Uterus (tissue), 4 donors: ENCODE measurements around the gene SPDYE4. TPM values are rescaled to one million over a fixed set of nuclear protein-coding genes. Genes with fewer than 3 reads are reported as not detected.

Experiments used
- DNase-seq, 2 donors: peaks; one replicate each; pipeline ENCODE4 v3.0.0-alpha.2; 2019 to 2020
- H3K27ac ChIP-seq, 2 donors: fragments of 200-600 bp; sonication (generic); 1 replicate in 1 of 2; 2 replicates in 1 of 2; pipeline ENCODE4 v1.5.1; 2016 to 2018
- H3K27me3 ChIP-seq, 2 donors: fragments of 200-600 bp; sonication (generic); one replicate each; pipeline ENCODE4 v1.5.1; 2018 to 2019; ENCODE audit warnings: control low read depth in 1 of 2
- H3K36me3 ChIP-seq, 2 donors: fragments of 200-600 bp; sonication (generic); one replicate each; pipeline ENCODE4 v1.5.1; 2019; ENCODE audit warnings: control low read depth in 1 of 2
- H3K4me1 ChIP-seq, 2 donors: fragments of 200-600 bp; sonication (generic); one replicate each; pipeline ENCODE4 v1.5.1; 2018 to 2019; ENCODE audit warnings: control low read depth in 1 of 2
- H3K4me3 ChIP-seq, 2 donors: fragments of 200-600 bp; sonication (generic); 1 replicate in 1 of 2; 2 replicates in 1 of 2; pipeline ENCODE4 v1.5.1; 2018 to 2019; ENCODE audit warnings: mild to moderate bottlenecking in 1 of 2
- H3K9me3 ChIP-seq, 2 donors: fragments of 200-600 bp; sonication (generic); one replicate each; pipeline ENCODE4 v1.5.1; 2019; ENCODE audit warnings: control low read depth in 1 of 2
- CTCF ChIP-seq, 4 experiments: fragments of 200-600 bp in 2 of 4; fragments of 450-650 bp in 2 of 4; sonication (generic) in 2 of 4; IDR thresholded peaks; one replicate each; pipeline ENCODE4 v1.5.1; 2016 to 2019; ENCODE audit warnings: antibody characterized with exemption in 4 of 4, mild to moderate bottlenecking in 2 of 4, moderate library complexity in 1 of 4
- POLR2A ChIP-seq, 2 donors: fragments of 450-650 bp; IDR thresholded peaks; one replicate each; pipeline ENCODE4 v1.6.1; 2016; ENCODE audit warnings: antibody characterized with exemption in 2 of 2, mild to moderate bottlenecking in 1 of 2, moderate library complexity in 1 of 2
- intact Hi-C: fragments of 100-400 bp; cut with DNase I; formaldehyde crosslinking; loops from one replicate; pipeline ENCODE4 v1.15.1; 2023; ENCODE audit warnings: low total_unique reads
- total RNA-seq, 4 donors: library from RNA; depleted of rRNA in 3 of 4; stranded (reverse); fragments of >200 nt in 3 of 4; gene quantifications; one replicate each; pipeline versions ENCODE4 v1.1.0 to v1.2.4, GENCODE V29; 2014 to 2023
- donor health status: DM: yes; HTN: yes; CAD: no.

The SPDYE4 gene
- total RNA-seq, 4 donors from 2014 or later: not detected

DNA sequence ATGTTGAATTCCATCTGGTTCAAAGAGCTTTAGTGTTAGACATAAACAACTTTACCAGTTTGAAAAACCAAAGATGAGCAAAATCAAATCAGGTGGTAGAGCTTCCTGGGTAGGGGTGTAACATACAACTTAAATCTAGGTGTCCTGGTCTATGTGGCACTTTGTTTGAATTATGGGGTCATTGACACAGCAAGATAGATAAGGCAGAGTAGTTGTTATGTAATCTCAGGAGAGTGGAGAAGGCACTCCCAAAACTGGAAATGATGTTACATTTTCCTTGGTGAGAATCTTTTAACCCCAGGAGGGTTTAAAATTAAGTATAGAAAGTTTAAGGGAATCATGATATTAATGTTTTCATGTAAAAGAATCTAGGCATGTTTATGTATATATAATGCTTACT lies 45.6 kb downstream of the SPDYE4 start:
- Histone ChIP-seq H3K4me3 (no peak overlapping the region), H3K36me3 (no peaks in the 10 kb centered on the region), H3K27me3 (no peaks in the 10 kb centered on the region), H3K4me1 (peaks cover 0 to 6% of the 10 kb centered on the region in 2 donors), H3K9me3 (no peaks in the 10 kb centered on the region), H3K27ac (peak overlapping the region in 1 of 2 donors; percentile 18)
- no peak for TF ChIP-seq CTCF (IDR thresholded peaks at IDR 0.05)
- TF ChIP-seq POLR2A (IDR thresholded peaks at IDR 0.05): no peak
- DNase-seq: no peak
- intact Hi-C loops: no loop called here

GRCh38 chr17:8711291-8711690 lies 47.1 kb downstream of the SPDYE4 start:
- Histone ChIP-seq H3K4me1 (peaks cover 0 to 6% of the 10 kb centered on the region in 2 donors), H3K27ac (no peak overlapping the region), H3K4me3 (no peak overlapping the region), H3K9me3 (no peaks in the 10 kb centered on the region), H3K36me3 (no peaks in the 10 kb centered on the region), H3K27me3 (no peaks in the 10 kb centered on the region)
- no peak for DNase-seq
- TF ChIP-seq POLR2A (IDR thresholded peaks at IDR 0.05) (no peak), CTCF (IDR thresholded peaks at IDR 0.05) (no peak)
- intact Hi-C loops: no loop called here

GRCh38 chr17:8710813-8711212 lies 47.5 kb downstream of the SPDYE4 start:
- Histone ChIP-seq H3K9me3 (no peaks in the 10 kb centered on the region), H3K4me3 (no peak overlapping the region), H3K27me3 (no peaks in the 10 kb centered on the region), H3K27ac (no peak overlapping the region), H3K36me3 (no peaks in the 10 kb centered on the region), H3K4me1 (peaks cover 0 to 6% of the 10 kb centered on the region in 2 donors)
- no peak for DNase-seq
- TF ChIP-seq POLR2A (IDR thresholded peaks at IDR 0.05): no peak
- TF ChIP-seq CTCF (IDR thresholded peaks at IDR 0.05): no peak
- intact Hi-C loops: no loop called here

DNA sequence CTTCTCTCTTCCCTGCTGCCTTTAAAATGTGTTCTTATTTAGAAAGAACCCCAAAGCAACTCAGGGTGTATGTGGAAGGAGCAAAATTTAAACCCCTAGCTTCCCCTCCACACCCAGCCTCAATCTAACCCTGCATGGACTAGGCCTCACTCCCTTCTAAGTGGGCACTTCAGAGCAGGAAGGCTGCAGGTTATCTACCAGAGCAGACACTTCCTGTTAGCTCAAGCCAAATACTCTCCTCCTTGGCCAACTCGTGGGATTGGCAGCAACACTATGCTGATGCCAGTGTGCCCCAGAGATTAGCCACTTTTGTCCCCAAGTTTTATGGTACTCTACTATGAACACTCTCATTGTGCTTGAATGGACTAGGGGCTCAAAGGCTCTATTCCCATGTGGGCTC lies 49.3 kb downstream of the SPDYE4 start:
- DNase-seq: no peak
- Histone ChIP-seq H3K4me3 (no peak overlapping the region), H3K27me3 (no peaks in the 10 kb centered on the region), H3K4me1 (peaks cover 0 to 6% of the 10 kb centered on the region in 2 donors), H3K36me3 (no peaks in the 10 kb centered on the region), H3K27ac (no peak overlapping the region), H3K9me3 (no peaks in the 10 kb centered on the region)
- intact Hi-C loops: no loop called here
- no peak for TF ChIP-seq POLR2A (IDR thresholded peaks at IDR 0.05)
- TF ChIP-seq CTCF (IDR thresholded peaks at IDR 0.05): no peak

- DNase-seq: peak; percentile 45 to 52
- Histone ChIP-seq H3K9me3 (no peaks in the 10 kb centered on the region), H3K36me3 (no peaks in the 10 kb centered on the region), H3K4me3 (no peak overlapping the region), H3K4me1 (peaks cover 0 to 6% of the 10 kb centered on the region in 2 donors), H3K27ac (peak overlapping the region; percentile 23 to 24), H3K27me3 (no peaks in the 10 kb centered on the region)
- no peak for TF ChIP-seq POLR2A (IDR thresholded peaks at IDR 0.05)
- TF ChIP-seq CTCF (IDR thresholded peaks at IDR 0.05): no peak
- intact Hi-C loops: no loop called here
These were observed 50.3 kb downstream of the SPDYE4 start for GRCh38 chr17:8708025-8708461.
